Bronchial epithelial cell (primary cell): ENCODE results near the gene CCNE1. TPM values are rescaled to one million over a fixed set of nuclear protein-coding genes. Genes with fewer than 3 reads are reported as not detected.

Source experiments
- DNase-seq: peaks from one replicate; pipeline ENCODE4 v3.0.0-alpha.2; 2010; ENCODE audit warnings: low read depth
- FAIRE-seq: peaks from 2 replicates; lab custom pipeline; 2011; peaks lifted over from hg19 to GRCh38; lab: Jason Lieb, UNC
- H3K27me3 ChIP-seq: 2 replicates; pipeline ENCODE4 v1.5.1; 2011; ENCODE audit warnings: low read length; ENCODE audit not compliant: control insufficient read depth, insufficient read depth
- H3K36me3 ChIP-seq: 2 replicates; pipeline ENCODE4 v1.5.1; 2011; ENCODE audit warnings: low read length; ENCODE audit not compliant: control insufficient read depth, insufficient read depth
- H3K4me3 ChIP-seq: 2 replicates; pipeline ENCODE4 v1.5.1; 2011; ENCODE audit warnings: mild to moderate bottlenecking, low read depth, low read length, control low read depth
- CTCF ChIP-seq: IDR thresholded peaks from 2 replicates; pipeline ENCODE4 v1.5.1; 2011; ENCODE audit warnings: mild to moderate bottlenecking, moderate library complexity, low read length, control low read depth, inconsistent platforms; ENCODE audit not compliant: insufficient read depth, severe bottlenecking
- total RNA-seq: library from RNA; depleted of rRNA; stranded (reverse); fragments of >200 nt; gene quantifications from 2 replicates; pipeline ENCODE4 v1.2.1, GENCODE V29; 2014

The CCNE1 gene
- total RNA-seq, 1 donor from 2014 or later, result 6.1 TPM

- Histone ChIP-seq H3K27me3 (no peaks in the 10 kb centered on the region), H3K36me3 (no peaks in the 10 kb centered on the region), H3K4me3 (no peak overlapping the region)
- DNase-seq, result no peak
- FAIRE-seq, result no peak
- TF ChIP-seq CTCF, result no peak
Measured at GRCh38 chr19:29812881-29813275, 1.1 kb downstream of the CCNE1 start.

- DNase-seq (no peak), FAIRE-seq (no peak)
- no peaks in the 10 kb centered on the region for H3K27me3 ChIP-seq
- H3K4me3 ChIP-seq, result no peak overlapping the region
- no peaks in the 10 kb centered on the region for H3K36me3 ChIP-seq
- no peak for TF ChIP-seq CTCF
Measured at GRCh38 chr19:29813642-29814041, 1.9 kb downstream of the CCNE1 start.

- Histone ChIP-seq H3K27me3 (no peaks in the 10 kb centered on the region), H3K36me3 (no peaks in the 10 kb centered on the region), H3K4me3 (no peak overlapping the region)
- FAIRE-seq (no peak), DNase-seq (no peak)
- TF ChIP-seq CTCF, result no peak
Measured at GRCh38 chr19:29815231-29815630, 3.4 kb downstream of the CCNE1 start.

- H3K4me3 ChIP-seq, result no peak overlapping the region
- no peaks in the 10 kb centered on the region for H3K27me3 ChIP-seq
- no peak for DNase-seq
- TF ChIP-seq CTCF, result no peak
- no peak for FAIRE-seq
- no peaks in the 10 kb centered on the region for H3K36me3 ChIP-seq
Measured at GRCh38 chr19:29817316-29817715, 5.5 kb downstream of the CCNE1 start.

GRCh38 chr19:29819300-29819699, 7.5 kb downstream of the CCNE1 start:
- FAIRE-seq (no peak), DNase-seq (no peak)
- TF ChIP-seq CTCF, result no peak
- Histone ChIP-seq H3K36me3 (no peaks in the 10 kb centered on the region), H3K4me3 (no peak overlapping the region), H3K27me3 (no peaks in the 10 kb centered on the region)

GRCh38 chr19:29819986-29820385, 8.2 kb downstream of the CCNE1 start:
- H3K4me3 ChIP-seq, result no peak overlapping the region
- DNase-seq (peak; percentile 37), FAIRE-seq (no peak)
- H3K27me3 ChIP-seq, result no peaks in the 10 kb centered on the region
- TF ChIP-seq CTCF, result no peak
- H3K36me3 ChIP-seq, result no peaks in the 10 kb centered on the region
